NCI-H345 treated with DMSO at 0.1 percent for 48 hours (cell line): ENCODE results near the gene DDI1.

ENCODE experiments used
- DNase-seq: peaks from one replicate; lab custom pipeline; 2025; ENCODE audit not compliant: unreplicated experiment; lab: John Stamatoyannopoulos, UW

The DDI1 gene

DNA sequence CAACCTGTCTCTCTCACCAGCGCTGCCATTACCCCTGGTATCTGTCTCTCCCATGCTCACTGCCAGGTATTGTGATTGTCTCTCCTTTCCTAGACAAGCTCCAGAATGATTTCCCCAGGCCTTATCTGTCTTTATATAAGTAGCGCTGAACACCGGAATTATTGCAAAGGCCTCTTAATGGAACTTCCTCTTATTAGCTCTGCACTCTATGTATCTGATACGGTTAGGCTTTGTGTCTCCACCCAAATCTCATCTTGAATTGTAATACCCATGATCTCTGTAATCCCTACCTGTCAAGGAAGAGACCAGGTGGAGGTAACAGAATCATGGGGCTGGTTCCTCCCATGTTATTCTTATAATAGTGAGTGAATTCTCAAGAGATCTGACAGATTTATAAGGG lies 39.3 kb downstream of the DDI1 start:
- no peak for DNase-seq

DNA sequence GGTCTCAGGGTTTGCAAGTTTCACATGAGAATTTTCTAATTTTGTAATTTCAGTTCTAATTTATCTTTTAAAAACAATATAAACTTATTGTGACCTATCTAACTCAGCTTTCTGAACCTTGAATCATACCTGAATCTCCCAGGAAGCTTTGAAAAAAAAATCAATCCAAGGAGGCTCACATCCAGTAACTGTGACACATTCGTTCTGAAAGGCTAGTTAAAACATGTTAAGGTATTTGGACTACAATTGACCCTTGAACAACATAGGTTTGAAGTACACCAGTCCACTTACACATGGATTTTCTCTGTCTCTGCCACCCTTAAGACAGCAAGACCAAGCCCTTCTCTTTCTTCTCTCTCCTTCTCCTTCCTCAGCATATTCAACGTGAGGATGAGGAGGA lies 40.0 kb downstream of the DDI1 start:
- DNase-seq = no peak

DNA sequence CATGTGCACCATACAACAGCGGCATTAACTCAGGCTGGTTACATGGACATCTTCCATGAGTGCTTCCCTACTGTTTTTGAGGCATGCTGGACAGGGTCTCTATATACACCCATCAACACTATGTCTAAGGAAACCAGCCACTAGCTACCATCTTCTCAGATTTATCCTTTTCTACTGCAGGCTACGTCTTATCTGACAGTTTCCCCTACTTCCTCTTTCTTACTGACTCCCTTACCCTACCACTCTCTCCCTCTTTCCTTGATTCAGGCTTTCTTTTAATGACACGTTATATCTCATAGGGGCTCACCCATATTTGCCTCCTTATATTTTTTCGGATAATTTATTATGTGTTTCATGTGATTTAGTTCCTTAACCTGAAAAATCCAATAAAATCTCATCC lies 41.8 kb downstream of the DDI1 start:
- DNase-seq = no peak

DNA sequence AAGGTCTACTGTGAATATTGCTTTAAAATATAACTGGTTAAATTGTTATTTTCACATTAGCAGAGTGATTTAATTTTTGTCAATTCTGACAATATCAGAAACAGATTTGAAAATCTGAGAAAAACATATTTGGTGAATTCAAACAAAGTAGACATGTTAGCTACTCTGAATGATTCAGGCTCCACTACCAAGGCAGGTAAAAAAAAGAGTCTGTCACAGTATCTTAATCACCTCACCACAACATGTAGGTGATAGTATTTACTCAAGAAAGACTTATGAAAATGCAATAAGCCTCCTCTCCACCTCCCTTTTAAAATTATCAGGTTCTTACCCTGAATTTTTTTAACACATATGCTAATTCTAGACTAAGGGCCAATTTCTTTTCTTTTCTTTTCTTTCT lies 42.6 kb downstream of the DDI1 start:
- DNase-seq = no peak

DNA sequence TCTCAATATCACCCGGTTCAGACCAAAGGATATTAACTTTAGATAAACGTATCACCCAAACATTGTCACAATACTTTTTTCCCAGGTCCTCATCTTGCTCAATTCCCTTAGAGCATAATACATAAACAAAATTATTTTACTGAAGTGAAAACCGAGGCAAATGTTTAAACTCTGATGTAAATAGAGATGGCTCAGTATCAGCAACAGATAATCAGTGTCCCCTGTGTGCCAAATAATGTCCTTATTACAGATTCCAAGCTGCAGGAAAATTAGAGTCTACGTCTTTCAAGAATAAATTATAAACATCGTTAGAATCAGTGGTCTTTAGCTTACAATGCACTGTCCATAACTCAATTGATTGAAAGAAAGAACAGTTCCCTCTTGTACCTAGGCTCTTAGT lies 50.2 kb downstream of the DDI1 start:
- DNase-seq = no peak
